ENCODE results near the gene AIP.

The AIP gene

GRCh38 chr11:67435031-67435726 lies 47.6 kb upstream of the AIP start (continued):
- TF ChIP-seq BCL6B (tag by site-specific recombination; IDR thresholded peaks at IDR 0.05) (no peak), ZBTB44 (tag by site-specific recombination; IDR thresholded peaks at IDR 0.05) (no peak), ZNF776 (tag by site-specific recombination; IDR thresholded peaks at IDR 0.05; ENCODE audit: borderline replicate concordance) (no peak), ZNF792 (tag by site-specific recombination; IDR thresholded peaks at IDR 0.05) (no peak), ZBTB49 (tag by site-specific recombination; IDR thresholded peaks at IDR 0.05; ENCODE audit: low read depth) (no peak), ZFHX2 (tag by site-specific recombination; conservative IDR thresholded peaks at IDR 0.05) (peak; percentile 70), ZBTB11 (tag by site-specific recombination; conservative IDR thresholded peaks at IDR 0.05; ENCODE audit: low read depth) (no peak), ZNF514 (tag by site-specific recombination; IDR thresholded peaks at IDR 0.05) (no peak), KLF1 (tag by site-specific recombination; IDR thresholded peaks at IDR 0.05) (peak; percentile 88), ZNF114 (tag by site-specific recombination; IDR thresholded peaks at IDR 0.05) (no peak), ZNF843 (tag by site-specific recombination; IDR thresholded peaks at IDR 0.05) (no peak), KLF10 (tag by site-specific recombination; IDR thresholded peaks at IDR 0.05) (peak; percentile 50), ZNF768 (tag by site-specific recombination; IDR thresholded peaks at IDR 0.05) (no peak), AEBP2 (tag by site-specific recombination; IDR thresholded peaks at IDR 0.05; ENCODE audit: borderline replicate concordance) (no peak), HIC1 (tag by site-specific recombination; IDR thresholded peaks at IDR 0.05) (peak; percentile 25; the same call in 1 of the 2 replicates), ZNF433 (tag by site-specific recombination; IDR thresholded peaks at IDR 0.05; ENCODE audit: low read depth) (no peak), ZNF571 (tag by site-specific recombination; IDR thresholded peaks at IDR 0.05) (no peak), ZNF140 (tag by site-specific recombination; IDR thresholded peaks at IDR 0.05) (no peak), ZNF513 (tag by site-specific recombination; IDR thresholded peaks at IDR 0.05) (no peak), ZNF184 (tag by site-specific recombination; IDR thresholded peaks at IDR 0.05) (no peak)
- TF ChIP-seq, protein P1, sequence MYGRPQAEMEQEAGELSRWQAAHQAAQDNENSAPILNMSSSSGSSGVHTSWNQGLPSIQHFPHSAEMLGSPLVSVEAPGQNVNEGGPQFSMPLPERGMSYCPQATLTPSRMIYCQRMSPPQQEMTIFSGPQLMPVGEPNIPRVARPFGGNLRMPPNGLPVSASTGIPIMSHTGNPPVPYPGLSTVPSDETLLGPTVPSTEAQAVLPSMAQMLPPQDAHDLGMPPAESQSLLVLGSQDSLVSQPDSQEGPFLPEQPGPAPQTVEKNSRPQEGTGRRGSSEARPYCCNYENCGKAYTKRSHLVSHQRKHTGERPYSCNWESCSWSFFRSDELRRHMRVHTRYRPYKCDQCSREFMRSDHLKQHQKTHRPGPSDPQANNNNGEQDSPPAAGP (tag by site-specific recombination; IDR thresholded peaks at IDR 0.05): no peak
- TF ChIP-seq, protein P2, sequence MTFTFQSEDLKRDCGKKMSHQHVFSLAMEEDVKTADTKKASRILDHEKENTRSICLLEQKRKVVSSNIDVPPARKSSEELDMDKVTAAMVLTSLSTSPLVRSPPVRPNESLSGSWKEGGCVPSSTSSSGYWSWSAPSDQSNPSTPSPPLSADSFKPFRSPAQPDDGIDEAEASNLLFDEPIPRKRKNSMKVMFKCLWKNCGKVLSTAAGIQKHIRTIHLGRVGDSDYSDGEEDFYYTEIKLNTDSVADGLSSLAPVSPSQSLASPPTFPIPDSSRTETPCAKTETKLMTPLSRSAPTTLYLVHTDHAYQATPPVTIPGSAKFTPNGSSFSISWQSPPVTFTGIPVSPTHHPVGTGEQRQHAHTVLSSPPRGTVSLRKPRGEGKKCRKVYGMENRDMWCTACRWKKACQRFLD (tag by site-specific recombination; IDR thresholded peaks at IDR 0.05): no peak

All from HEK293 (cell line).